HEK293 (cell line): ENCODE measurements around the gene SLC20A1.

Experiments
- ZFP37 ChIP-seq: fragments of 450-650 bp; formaldehyde crosslinking; IDR thresholded peaks from 2 replicates; pipeline ENCODE4 v1.5.1; 2016; ENCODE audit warnings: missing biosample characterization, missing genetic modification characterization
- ZNF121 ChIP-seq: fragments of 450-650 bp; formaldehyde crosslinking; IDR thresholded peaks from 2 replicates; pipeline ENCODE4 v1.5.1; 2016; ENCODE audit warnings: missing biosample characterization, missing genetic modification characterization
- ZNF146 ChIP-seq: fragments of 450-650 bp; formaldehyde crosslinking; IDR thresholded peaks from 2 replicates; pipeline ENCODE4 v1.5.1; 2016; ENCODE audit warnings: missing biosample characterization, missing genetic modification characterization
- ZNF175 ChIP-seq: fragments of 450-650 bp; formaldehyde crosslinking; IDR thresholded peaks from 2 replicates; pipeline ENCODE4 v1.5.1; 2016; ENCODE audit warnings: missing biosample characterization, missing genetic modification characterization
- TF ChIP-seq, protein P1 (sequence below): fragments of 450-650 bp; formaldehyde crosslinking; IDR thresholded peaks from 2 replicates; pipeline ENCODE4 v1.5.1; 2016; ENCODE audit warnings: missing biosample characterization, missing genetic modification characterization
- TF ChIP-seq, protein P2 (sequence below): fragments of 450-650 bp; formaldehyde crosslinking; IDR thresholded peaks from 2 replicates; pipeline ENCODE4 v1.5.1; 2016; ENCODE audit warnings: missing biosample characterization, missing genetic modification characterization

DNA sequence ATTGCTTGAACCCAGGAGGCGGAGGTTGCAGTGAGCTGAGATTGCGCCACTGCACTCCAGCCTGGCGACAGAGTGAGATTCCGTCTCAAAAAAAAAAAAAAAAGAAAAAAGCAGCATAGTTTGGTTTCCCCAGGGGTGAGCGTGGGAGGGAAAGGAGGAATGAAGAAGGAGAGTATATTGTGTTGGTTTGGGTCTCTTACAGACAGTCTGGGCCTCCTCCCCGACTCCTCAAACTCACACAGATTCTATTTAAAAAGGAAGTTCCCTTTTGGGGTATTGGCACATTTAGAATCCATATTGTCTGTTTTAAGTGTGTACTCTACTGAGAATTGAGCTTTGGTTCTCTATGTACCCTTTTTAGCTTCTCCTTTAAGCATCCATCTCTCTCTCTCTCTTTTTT lies 27.4 kb upstream of the SLC20A1 start:
- TF ChIP-seq ZFP37 (tag by site-specific recombination) = no peak
- TF ChIP-seq, protein P1, sequence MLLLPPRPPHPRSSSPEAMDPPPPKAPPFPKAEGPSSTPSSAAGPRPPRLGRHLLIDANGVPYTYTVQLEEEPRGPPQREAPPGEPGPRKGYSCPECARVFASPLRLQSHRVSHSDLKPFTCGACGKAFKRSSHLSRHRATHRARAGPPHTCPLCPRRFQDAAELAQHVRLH (tag by site-specific recombination) = no peak
- TF ChIP-seq ZNF146 (tag by site-specific recombination) = no peak
- no peak for TF ChIP-seq ZNF175 (tag by site-specific recombination)
- TF ChIP-seq ZNF121 (tag by site-specific recombination) = no peak
- TF ChIP-seq, protein P2, sequence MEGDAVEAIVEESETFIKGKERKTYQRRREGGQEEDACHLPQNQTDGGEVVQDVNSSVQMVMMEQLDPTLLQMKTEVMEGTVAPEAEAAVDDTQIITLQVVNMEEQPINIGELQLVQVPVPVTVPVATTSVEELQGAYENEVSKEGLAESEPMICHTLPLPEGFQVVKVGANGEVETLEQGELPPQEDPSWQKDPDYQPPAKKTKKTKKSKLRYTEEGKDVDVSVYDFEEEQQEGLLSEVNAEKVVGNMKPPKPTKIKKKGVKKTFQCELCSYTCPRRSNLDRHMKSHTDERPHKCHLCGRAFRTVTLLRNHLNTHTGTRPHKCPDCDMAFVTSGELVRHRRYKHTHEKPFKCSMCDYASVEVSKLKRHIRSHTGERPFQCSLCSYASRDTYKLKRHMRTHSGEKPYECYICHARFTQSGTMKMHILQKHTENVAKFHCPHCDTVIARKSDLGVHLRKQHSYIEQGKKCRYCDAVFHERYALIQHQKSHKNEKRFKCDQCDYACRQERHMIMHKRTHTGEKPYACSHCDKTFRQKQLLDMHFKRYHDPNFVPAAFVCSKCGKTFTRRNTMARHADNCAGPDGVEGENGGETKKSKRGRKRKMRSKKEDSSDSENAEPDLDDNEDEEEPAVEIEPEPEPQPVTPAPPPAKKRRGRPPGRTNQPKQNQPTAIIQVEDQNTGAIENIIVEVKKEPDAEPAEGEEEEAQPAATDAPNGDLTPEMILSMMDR = no peak
